IPS-11a (cell line): ENCODE measurements around the gene SSC4D.

Source experiments
- H3K4me3 ChIP-seq: one replicate; pipeline ENCODE4 v1.5.1; 2013; ENCODE audit warnings: low read depth, low read length, control low read depth

SSC4D gene

GRCh38 chr7:76356115-76356514 is 53.4 kb downstream of the SSC4D start:
- no peak overlapping the region for H3K4me3 ChIP-seq

GRCh38 chr7:76354981-76355730 is 54.3 kb downstream of the SSC4D start:
- H3K4me3 ChIP-seq, result no peak overlapping the region

- no peak overlapping the region for H3K4me3 ChIP-seq
Observed at GRCh38 chr7:76354516-76354915, 55.0 kb downstream of the SSC4D start.

- no peak overlapping the region for H3K4me3 ChIP-seq
Observed at GRCh38 chr7:76353744-76354143, 55.8 kb downstream of the SSC4D start.

GRCh38 chr7:76352193-76352592 is 57.3 kb downstream of the SSC4D start:
- H3K4me3 ChIP-seq, result no peak overlapping the region

GRCh38 chr7:76351372-76351771 is 58.1 kb downstream of the SSC4D start:
- no peak overlapping the region for H3K4me3 ChIP-seq

GRCh38 chr7:76349313-76349885 is 60.1 kb downstream of the SSC4D start:
- no peak overlapping the region for H3K4me3 ChIP-seq

- H3K4me3 ChIP-seq, result no peak overlapping the region
Observed at GRCh38 chr7:76347710-76348109, 61.8 kb downstream of the SSC4D start.

- H3K4me3 ChIP-seq, result no peak overlapping the region
Observed at GRCh38 chr7:76346778-76347177, 62.7 kb downstream of the SSC4D start.

- no peak overlapping the region for H3K4me3 ChIP-seq
Observed at GRCh38 chr7:76346097-76346496, 63.4 kb downstream of the SSC4D start.

- H3K4me3 ChIP-seq, result no peak overlapping the region
Observed at GRCh38 chr7:76343931-76344321, 65.6 kb downstream of the SSC4D start.

GRCh38 chr7:76343294-76343930 is 66.1 kb downstream of the SSC4D start:
- no peak overlapping the region for H3K4me3 ChIP-seq

GRCh38 chr7:76342222-76342621 is 67.3 kb downstream of the SSC4D start:
- H3K4me3 ChIP-seq, result no peak overlapping the region

GRCh38 chr7:76340617-76341131 is 68.8 kb downstream of the SSC4D start:
- H3K4me3 ChIP-seq, result no peak overlapping the region
